ENCODE data around the gene BIRC5. TPM values are rescaled to one million over a fixed set of nuclear protein-coding genes. Genes with fewer than 3 reads are reported as not detected.

Gene BIRC5
- total RNA-seq, 3 donors from 2014 or later (not counting 1 experiment from before 2014, with no cell fraction given): 0.73 to 1.9 (median 1.2) TPM

DNA sequence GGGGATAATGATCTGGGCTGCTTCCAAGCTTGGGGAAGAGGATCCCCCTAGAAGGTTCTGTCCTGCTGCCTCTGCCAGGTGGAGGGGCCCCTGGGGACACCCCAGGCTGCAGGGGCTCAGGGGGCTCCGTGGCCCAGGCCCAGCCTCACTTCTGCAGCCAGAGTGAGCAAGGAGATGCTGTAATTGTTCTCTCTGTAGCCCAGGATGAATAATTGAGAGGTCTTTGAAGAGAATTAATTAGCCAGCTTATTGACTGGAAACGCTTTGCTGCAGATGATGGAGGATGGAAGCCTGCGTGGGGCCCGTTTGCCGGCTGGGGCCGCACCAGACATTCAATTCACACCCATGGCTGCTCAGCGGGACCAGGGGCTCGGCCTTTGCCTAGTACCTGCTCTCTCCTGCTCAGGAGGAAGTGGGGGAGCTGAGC, 55.9 kb downstream of the BIRC5 start:
- no peaks in the 10 kb centered on the region for H3K36me3 Mint-ChIP-seq
- Histone ChIP-seq H3K36me3 (ENCODE audit: control insufficient read depth, insufficient read depth, low read length) (no peaks in the 10 kb centered on the region), H3K4me3 (ENCODE audit: low read length) (no peak overlapping the region), H3K27me3 (ENCODE audit: control insufficient read depth, insufficient read depth, low read length) (no peaks in the 10 kb centered on the region), H3K9me3 (ENCODE audit: control insufficient read depth, insufficient read depth, low read length) (no peaks in the 10 kb centered on the region), H3K4me1 (ENCODE audit: control insufficient read depth, insufficient read depth, low read length) (no peaks in the 10 kb centered on the region), H3K27ac (ENCODE audit: low read length) (no peak overlapping the region)
- H3K4me3 Mint-ChIP-seq: no peak overlapping the region
- TF ChIP-seq, protein P1, sequence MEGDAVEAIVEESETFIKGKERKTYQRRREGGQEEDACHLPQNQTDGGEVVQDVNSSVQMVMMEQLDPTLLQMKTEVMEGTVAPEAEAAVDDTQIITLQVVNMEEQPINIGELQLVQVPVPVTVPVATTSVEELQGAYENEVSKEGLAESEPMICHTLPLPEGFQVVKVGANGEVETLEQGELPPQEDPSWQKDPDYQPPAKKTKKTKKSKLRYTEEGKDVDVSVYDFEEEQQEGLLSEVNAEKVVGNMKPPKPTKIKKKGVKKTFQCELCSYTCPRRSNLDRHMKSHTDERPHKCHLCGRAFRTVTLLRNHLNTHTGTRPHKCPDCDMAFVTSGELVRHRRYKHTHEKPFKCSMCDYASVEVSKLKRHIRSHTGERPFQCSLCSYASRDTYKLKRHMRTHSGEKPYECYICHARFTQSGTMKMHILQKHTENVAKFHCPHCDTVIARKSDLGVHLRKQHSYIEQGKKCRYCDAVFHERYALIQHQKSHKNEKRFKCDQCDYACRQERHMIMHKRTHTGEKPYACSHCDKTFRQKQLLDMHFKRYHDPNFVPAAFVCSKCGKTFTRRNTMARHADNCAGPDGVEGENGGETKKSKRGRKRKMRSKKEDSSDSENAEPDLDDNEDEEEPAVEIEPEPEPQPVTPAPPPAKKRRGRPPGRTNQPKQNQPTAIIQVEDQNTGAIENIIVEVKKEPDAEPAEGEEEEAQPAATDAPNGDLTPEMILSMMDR (IDR thresholded peaks at IDR 0.05): no peak
- no peak for ATAC-seq
- 75% methylated on average over 8 of the region's 8 CpGs for WGBS (ENCODE audit: insufficient coverage)
- no peak for DNase-seq
- no peak overlapping the region for H3K27ac Mint-ChIP-seq
- intact Hi-C loops (cut with micrococcal nuclease): no loop called here
- peaks cover 0 to 5% of the 10 kb centered on the region in 2 donors for H3K4me1 Mint-ChIP-seq
- peaks cover 0 to 12% of the 10 kb centered on the region in 2 donors for H3K27me3 Mint-ChIP-seq (ENCODE audit: low read depth in 2 of 2)
- no peaks in the 10 kb centered on the region for H3K9me3 Mint-ChIP-seq

DNA sequence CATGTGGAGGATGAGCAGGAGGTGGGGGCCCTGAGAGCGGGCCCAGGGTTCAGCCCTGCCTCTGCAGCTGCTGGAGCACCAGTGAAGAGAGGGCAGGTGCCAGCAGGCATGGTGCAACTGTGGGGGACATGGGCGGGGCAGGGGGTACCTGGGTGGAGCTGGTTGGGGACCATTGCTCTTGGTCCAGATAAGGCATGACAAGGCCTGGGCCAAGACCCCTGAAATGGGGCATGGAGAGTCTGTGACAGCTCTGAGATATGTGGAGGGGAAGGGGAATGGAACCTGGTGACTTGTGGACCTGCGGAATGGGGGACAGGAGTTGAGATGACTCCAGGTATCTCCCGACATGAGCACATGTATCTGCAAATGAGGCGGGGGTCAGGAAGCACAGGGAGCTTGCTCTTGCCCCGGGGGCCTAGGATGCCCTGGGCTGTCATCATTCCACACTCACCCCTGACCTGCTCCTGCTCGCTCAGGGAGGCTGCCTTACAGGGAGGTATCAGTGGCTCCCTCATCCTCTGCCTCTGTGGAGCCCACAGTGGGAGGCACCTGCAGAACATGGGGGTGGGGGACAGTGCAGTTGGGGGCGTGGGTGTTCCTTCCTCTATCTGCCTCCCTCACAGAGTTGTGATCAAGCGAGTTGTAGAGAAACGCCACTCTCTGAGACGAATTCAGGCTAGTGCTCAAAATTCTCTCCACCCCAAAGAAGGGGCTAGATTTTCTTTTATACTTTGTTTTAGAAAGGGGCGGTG, 57.5 kb downstream of the BIRC5 start:
- H3K27ac ChIP-seq (ENCODE audit: low read length): no peak overlapping the region
- H3K4me1 ChIP-seq (ENCODE audit: control insufficient read depth, insufficient read depth, low read length): no peaks in the 10 kb centered on the region
- H3K4me3 ChIP-seq (ENCODE audit: low read length): no peak overlapping the region
- WGBS (ENCODE audit: insufficient coverage): 69% methylated on average over 8 of the region's 12 CpGs
- TF ChIP-seq, protein P1 (IDR thresholded peaks at IDR 0.05): no peak
- peaks cover 0 to 5% of the 10 kb centered on the region in 2 donors for H3K4me1 Mint-ChIP-seq
- ATAC-seq (no peak), DNase-seq (no peak)
- no peak overlapping the region for H3K27ac Mint-ChIP-seq
- no peaks in the 10 kb centered on the region for H3K36me3 Mint-ChIP-seq
- H3K27me3 Mint-ChIP-seq (ENCODE audit: low read depth in 2 of 2): peaks cover 0 to 16% of the 10 kb centered on the region in 2 donors
- H3K9me3 Mint-ChIP-seq: no peaks in the 10 kb centered on the region
- intact Hi-C loops (cut with micrococcal nuclease): no loop called here
- no peaks in the 10 kb centered on the region for H3K9me3 ChIP-seq (ENCODE audit: control insufficient read depth, insufficient read depth, low read length)
- H3K4me3 Mint-ChIP-seq: no peak overlapping the region
- H3K27me3 ChIP-seq (ENCODE audit: control insufficient read depth, insufficient read depth, low read length): no peaks in the 10 kb centered on the region
- H3K36me3 ChIP-seq (ENCODE audit: control insufficient read depth, insufficient read depth, low read length): no peaks in the 10 kb centered on the region

DNA sequence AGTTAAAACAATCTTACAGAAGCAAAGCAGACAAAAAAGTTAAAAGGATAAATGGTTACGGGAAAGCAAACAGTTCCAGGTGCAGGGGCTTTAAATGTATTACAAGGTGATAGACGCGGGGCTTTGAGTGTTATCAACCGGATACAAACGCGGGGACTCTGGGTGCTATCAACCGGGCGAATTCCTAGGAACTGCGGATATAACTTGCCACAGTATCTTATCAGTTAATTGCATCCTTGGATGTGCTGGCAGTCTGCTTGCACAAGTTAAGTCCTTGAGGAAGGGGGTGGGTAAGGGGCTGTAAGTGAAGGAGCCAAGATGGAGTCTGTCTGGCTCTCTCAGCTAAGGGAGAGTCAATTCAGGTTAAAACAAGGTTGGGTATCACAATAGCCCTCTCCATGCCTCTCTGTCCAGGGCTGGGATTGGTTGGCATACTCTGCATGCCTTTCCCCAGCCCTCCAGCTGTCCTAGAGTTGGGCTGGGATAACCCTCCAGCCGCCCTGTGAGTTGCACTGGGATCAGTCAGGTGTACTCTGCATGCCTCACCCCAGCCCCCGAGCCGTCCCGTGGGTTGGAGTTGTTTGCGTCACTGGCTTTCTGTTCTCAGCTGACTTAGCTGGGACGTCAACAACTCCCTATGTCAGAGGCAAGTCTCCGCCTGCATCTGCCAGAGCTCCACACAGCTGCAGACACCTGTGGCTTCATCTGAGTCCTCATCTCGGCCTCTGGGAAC, 58.3 kb downstream of the BIRC5 start:
- peak in 1 of 2 donors; percentile 86 for DNase-seq
- Mint-ChIP-seq H3K27me3 (ENCODE audit: low read depth in 2 of 2) (peaks cover 0 to 16% of the 10 kb centered on the region in 2 donors), H3K4me1 (peaks cover 0 to 5% of the 10 kb centered on the region in 2 donors), H3K4me3 (no peak overlapping the region), H3K36me3 (no peaks in the 10 kb centered on the region), H3K27ac (no peak overlapping the region), H3K9me3 (no peaks in the 10 kb centered on the region)
- no peaks in the 10 kb centered on the region for H3K9me3 ChIP-seq (ENCODE audit: control insufficient read depth, insufficient read depth, low read length)
- no peak overlapping the region for H3K27ac ChIP-seq (ENCODE audit: low read length)
- no peaks in the 10 kb centered on the region for H3K27me3 ChIP-seq (ENCODE audit: control insufficient read depth, insufficient read depth, low read length)
- peak; percentile 46 to 76 (median 53) for ATAC-seq
- H3K36me3 ChIP-seq (ENCODE audit: control insufficient read depth, insufficient read depth, low read length): no peaks in the 10 kb centered on the region
- TF ChIP-seq, protein P1 (IDR thresholded peaks at IDR 0.05): no peak
- 20% methylated on average over 17 of the region's 17 CpGs for WGBS (ENCODE audit: insufficient coverage)
- H3K4me3 ChIP-seq (ENCODE audit: low read length): no peak overlapping the region
- no peaks in the 10 kb centered on the region for H3K4me1 ChIP-seq (ENCODE audit: control insufficient read depth, insufficient read depth, low read length)
- intact Hi-C loops (cut with micrococcal nuclease): no loop called here
